Prostate gland (tissue), 2 donors: ENCODE data around the gene C5orf52. TPM values are rescaled to one million over a fixed set of nuclear protein-coding genes. Genes with fewer than 3 reads are reported as not detected.

Experiments
- DNase-seq: peaks from one replicate; pipeline ENCODE4 v3.0.0-alpha.2; 2019; ENCODE audit warnings: low spot score
- H3K27ac ChIP-seq, 2 donors: fragments of 200-600 bp; sonication (generic); 2 replicates each; pipeline ENCODE4 v1.5.1; 2017 to 2019
- H3K27me3 ChIP-seq: fragments of 200-600 bp; sonication (generic); replicated peaks from 2 replicates; pipeline ENCODE4 v1.5.1; 2019; ENCODE audit not compliant: insufficient read depth
- H3K36me3 ChIP-seq, 2 donors: fragments of 200-600 bp; sonication (generic); 1 replicate in 1 of 2; 2 replicates in 1 of 2; pipeline versions ENCODE4 v1.5.1 to v1.8.1; 2017 to 2019
- H3K4me1 ChIP-seq: fragments of 200-600 bp; sonication (generic); replicated peaks from 2 replicates; pipeline ENCODE4 v1.5.1; 2019
- H3K4me3 ChIP-seq, 2 donors: fragments of 200-600 bp; sonication (generic); 2 replicates each; pipeline ENCODE4 v1.5.1; 2017 to 2019
- H3K9me3 ChIP-seq: fragments of 200-600 bp; sonication (generic); 2 replicates; pipeline ENCODE4 v1.5.1; 2017
- CTCF ChIP-seq, 4 experiments: fragments of 200-600 bp in 2 of 4; fragments of 450-650 bp in 2 of 4; sonication (generic) in 2 of 4; IDR thresholded peaks; 1 replicate in 3 of 4; 2 replicates in 1 of 4; pipeline ENCODE4 v1.5.1; 2016 to 2019; ENCODE audit warnings: antibody characterized with exemption in 4 of 4, mild to moderate bottlenecking in 2 of 4, moderate library complexity in 2 of 4
- POLR2A ChIP-seq: fragments of 450-650 bp; IDR thresholded peaks from one replicate; pipeline ENCODE4 v1.6.1; 2016; ENCODE audit warnings: antibody characterized with exemption, mild to moderate bottlenecking
- POLR2AphosphoS5 ChIP-seq: sonication (generic); formaldehyde crosslinking; IDR thresholded peaks from one replicate; pipeline ENCODE4 v1.6.1; 2017; ENCODE audit warnings: antibody characterized with exemption
- WGBS: methylation state at CpG from one replicate; pipeline ENCODE4 v1.1.5; 2018; 5-methylcytosine and 5-hydroxymethylcytosine counted together
- intact Hi-C: fragments of 100-400 bp; cut with DNase I; formaldehyde crosslinking; loops from one replicate; pipeline ENCODE4 v1.14.2; 2022
- total RNA-seq, 2 donors: library from RNA; depleted of rRNA; stranded (reverse); fragments of >200 nt; gene quantifications; one replicate each; pipeline ENCODE4 v1.1.0, GENCODE V29; 2016

Gene C5orf52
- total RNA-seq, 2 donors from 2014 or later = 5.9 TPM; not detected in 1

DNA sequence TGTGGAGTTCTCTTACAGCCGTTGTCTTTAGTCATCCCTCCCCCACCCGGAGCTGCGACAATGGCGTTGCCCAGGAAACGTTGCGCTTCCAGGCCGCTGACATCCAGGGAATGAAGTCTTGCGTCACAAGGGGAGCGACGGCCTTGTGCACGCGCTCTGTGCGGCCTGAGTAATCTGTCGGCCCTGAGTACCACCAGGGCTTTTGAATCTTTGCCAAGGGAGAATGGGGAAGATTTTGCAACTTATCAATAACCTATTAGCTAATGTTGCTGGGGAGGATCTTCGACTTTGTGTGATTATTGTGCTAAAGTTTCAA is 19.0 kb upstream of the C5orf52 start, which contains the start of gene SOX30:
Gene SOX30 (minus strand): TSS at position 62 of the 316 bp plus-strand sequence. CDS start 360 bp downstream, outside the sequence.
- peak within 1 kb of the TSS; percentile 31 to 36 for H3K4me3 ChIP-seq
- H3K9me3 ChIP-seq = no peaks in the 10 kb centered on the region
- WGBS = 91% methylated on average over 15 of the region's 15 CpGs
- intact Hi-C loops = no loop called here
- no peaks in the 10 kb centered on the region for H3K27me3 ChIP-seq
- TF ChIP-seq POLR2AphosphoS5 = no peak
- no peak for TF ChIP-seq CTCF (IDR thresholded peaks at IDR 0.05)
- no peak for TF ChIP-seq POLR2A
- H3K27ac ChIP-seq = no peak within 1 kb of the TSS
- H3K4me1 ChIP-seq = no peaks in the 10 kb centered on the region
- DNase-seq = no peak
- H3K36me3 ChIP-seq = no peaks in the 10 kb centered on the region

DNA sequence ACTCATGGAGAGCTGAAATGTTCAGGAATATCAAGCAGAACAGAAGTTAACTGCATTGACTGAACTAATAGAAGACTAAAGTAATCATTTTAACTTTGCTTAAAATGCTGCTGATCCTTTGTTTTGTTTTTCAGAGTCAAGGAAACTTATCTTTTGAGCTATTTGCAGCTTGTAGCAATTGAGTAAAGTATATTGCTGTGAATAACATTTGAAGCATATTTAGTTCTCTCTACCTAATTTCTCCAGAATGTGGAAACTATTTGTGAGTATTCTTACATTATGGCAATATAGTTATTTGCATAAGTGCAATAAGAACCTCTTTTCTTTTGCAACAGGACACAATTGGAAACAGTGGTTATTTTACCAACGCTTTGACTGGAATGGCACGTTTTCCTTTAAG is 13.8 kb upstream of the C5orf52 start:
- Histone ChIP-seq H3K36me3 (no peaks in the 10 kb centered on the region), H3K27ac (no peak overlapping the region), H3K4me3 (no peak overlapping the region), H3K9me3 (no peaks in the 10 kb centered on the region), H3K4me1 (no peaks in the 10 kb centered on the region), H3K27me3 (no peaks in the 10 kb centered on the region)
- intact Hi-C loops = no loop called here
- 77% methylated on average over 2 of the region's 2 CpGs for WGBS
- DNase-seq = no peak
- TF ChIP-seq CTCF (IDR thresholded peaks at IDR 0.05) (no peak), POLR2A (no peak), POLR2AphosphoS5 (no peak)

DNA sequence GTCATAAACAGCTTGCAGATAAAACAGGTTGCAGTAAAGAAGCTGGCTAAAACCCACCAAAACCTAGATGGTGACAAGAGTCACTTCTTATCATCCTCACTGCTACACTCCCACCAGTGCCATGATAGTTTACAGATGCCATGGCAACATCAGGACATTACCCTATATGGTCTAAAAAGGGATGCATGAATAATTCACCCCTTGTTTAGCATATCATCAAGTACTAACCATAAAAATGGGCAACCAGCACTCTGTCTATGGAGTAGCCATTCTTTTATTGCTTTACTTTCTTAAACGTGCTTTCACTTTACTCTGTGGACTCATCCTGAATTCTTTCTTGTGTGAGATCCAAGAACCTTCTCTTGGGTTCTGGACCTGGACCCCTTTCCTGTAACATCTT is 12.4 kb upstream of the C5orf52 start:
- Histone ChIP-seq H3K4me3 (no peak overlapping the region), H3K36me3 (no peaks in the 10 kb centered on the region), H3K4me1 (no peaks in the 10 kb centered on the region), H3K27me3 (no peaks in the 10 kb centered on the region), H3K9me3 (no peaks in the 10 kb centered on the region), H3K27ac (no peak overlapping the region)
- no peak for TF ChIP-seq CTCF (IDR thresholded peaks at IDR 0.05)
- DNase-seq = no peak
- WGBS = 72% methylated on average over 1 of the region's 1 CpG
- intact Hi-C loops = no loop called here

- Histone ChIP-seq H3K36me3 (no peaks in the 10 kb centered on the region), H3K27ac (no peak overlapping the region), H3K9me3 (no peaks in the 10 kb centered on the region), H3K4me3 (no peak overlapping the region), H3K27me3 (no peaks in the 10 kb centered on the region), H3K4me1 (no peaks in the 10 kb centered on the region)
- TF ChIP-seq CTCF (IDR thresholded peaks at IDR 0.05) (no peak), POLR2AphosphoS5 (no peak), POLR2A (no peak)
- WGBS = 85% methylated on average over 8 of the region's 8 CpGs
- intact Hi-C loops = no loop called here
- DNase-seq = no peak
Observed at GRCh38 chr5:157659868-157660660, 11.3 kb upstream of the C5orf52 start.

DNA sequence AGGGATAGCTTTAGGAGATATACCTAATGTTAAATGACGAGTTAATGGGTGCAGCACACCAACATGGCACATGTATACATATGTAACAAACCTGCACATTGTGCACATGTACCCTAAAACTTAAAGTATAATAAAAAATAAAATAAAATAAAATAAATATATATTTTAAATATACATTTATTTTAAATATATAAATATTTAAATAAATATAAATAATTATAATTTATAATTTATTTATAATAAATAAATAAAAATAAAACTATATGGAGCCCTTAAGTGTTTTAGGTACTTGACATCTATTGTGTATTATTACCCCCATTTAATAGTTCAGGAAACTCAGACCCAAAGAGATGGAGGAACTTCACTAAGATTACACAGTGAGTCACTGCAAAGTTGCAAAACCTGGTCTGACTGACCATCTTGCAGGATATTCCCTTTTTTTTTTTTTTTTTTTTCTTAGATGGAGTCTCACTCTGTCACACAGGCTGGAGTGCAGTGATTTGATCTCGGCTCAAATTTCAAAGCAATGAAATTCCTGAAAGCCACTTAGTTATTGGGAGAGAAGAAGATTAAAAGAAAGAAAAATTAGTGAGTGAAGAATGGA is 5.8 kb upstream of the C5orf52 start:
- no peak for TF ChIP-seq CTCF (IDR thresholded peaks at IDR 0.05)
- TF ChIP-seq POLR2A = no peak
- no peak for TF ChIP-seq POLR2AphosphoS5
- DNase-seq = no peak
- H3K27ac ChIP-seq = no peak overlapping the region
- no peaks in the 10 kb centered on the region for H3K36me3 ChIP-seq
- no peaks in the 10 kb centered on the region for H3K9me3 ChIP-seq
- intact Hi-C loops = no loop called here
- H3K4me1 ChIP-seq = no peaks in the 10 kb centered on the region
- H3K27me3 ChIP-seq = no peaks in the 10 kb centered on the region
- H3K4me3 ChIP-seq = no peak overlapping the region
- 63% methylated on average over 2 of the region's 2 CpGs for WGBS
